22Rv1 (cell line): ENCODE results near the gene DOCK10.

Source experiments
- ZFX ChIP-seq: fragments of 450-650 bp; IDR thresholded peaks from 2 replicates; pipeline ENCODE4 v1.6.1; 2017; ENCODE audit warnings: antibody characterized with exemption, borderline replicate concordance
- TF ChIP-seq, protein P1 (sequence below): fragments of 450-650 bp; IDR thresholded peaks from 2 replicates; pipeline ENCODE4 v1.5.1; 2017; ENCODE audit warnings: mild to moderate bottlenecking

DNA sequence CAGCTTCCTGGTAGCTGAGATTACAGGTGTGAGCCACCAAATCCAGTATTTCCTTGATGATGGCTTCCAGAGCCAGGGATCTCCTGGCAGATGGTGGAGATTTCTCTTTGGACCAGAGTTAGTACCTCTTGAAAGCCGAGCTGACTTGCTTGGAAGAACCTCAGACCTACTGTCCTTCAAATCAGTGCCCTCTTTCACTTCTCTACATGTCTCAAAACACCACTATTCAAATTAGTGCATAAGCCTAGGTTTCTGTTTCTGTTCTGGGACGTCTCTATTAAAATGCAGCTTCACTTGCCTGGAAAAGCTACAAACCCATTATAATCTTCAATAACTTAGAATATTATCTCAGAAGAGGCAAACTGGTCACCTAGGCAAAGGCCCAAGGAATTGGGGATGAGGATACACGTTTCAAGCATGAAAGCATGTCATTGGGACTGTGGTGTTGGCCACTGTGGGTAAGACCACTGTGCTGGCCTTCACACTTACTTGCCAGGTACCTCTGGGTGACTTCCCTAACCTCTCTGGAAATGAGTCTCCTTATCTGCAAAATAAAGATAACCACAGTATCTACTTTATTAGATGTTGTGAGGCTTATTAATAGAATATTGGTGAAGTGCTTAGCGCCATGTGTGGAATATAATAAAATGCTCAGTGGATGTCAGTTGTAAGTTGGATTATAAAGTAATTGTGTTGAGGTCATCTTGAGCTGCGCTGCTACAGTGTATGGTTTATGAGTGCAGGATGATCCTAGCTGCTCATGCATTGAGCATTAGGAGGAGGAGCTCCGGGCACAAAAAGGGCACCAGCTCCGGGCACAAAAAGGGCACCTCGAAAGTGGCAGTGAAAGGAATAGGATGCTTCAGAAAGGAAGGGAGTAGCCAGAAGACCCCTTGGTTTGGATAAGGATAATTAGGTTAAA lies 84.5 kb downstream of the DOCK10 start:
- TF ChIP-seq, protein P1, sequence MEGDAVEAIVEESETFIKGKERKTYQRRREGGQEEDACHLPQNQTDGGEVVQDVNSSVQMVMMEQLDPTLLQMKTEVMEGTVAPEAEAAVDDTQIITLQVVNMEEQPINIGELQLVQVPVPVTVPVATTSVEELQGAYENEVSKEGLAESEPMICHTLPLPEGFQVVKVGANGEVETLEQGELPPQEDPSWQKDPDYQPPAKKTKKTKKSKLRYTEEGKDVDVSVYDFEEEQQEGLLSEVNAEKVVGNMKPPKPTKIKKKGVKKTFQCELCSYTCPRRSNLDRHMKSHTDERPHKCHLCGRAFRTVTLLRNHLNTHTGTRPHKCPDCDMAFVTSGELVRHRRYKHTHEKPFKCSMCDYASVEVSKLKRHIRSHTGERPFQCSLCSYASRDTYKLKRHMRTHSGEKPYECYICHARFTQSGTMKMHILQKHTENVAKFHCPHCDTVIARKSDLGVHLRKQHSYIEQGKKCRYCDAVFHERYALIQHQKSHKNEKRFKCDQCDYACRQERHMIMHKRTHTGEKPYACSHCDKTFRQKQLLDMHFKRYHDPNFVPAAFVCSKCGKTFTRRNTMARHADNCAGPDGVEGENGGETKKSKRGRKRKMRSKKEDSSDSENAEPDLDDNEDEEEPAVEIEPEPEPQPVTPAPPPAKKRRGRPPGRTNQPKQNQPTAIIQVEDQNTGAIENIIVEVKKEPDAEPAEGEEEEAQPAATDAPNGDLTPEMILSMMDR, result no peak
- TF ChIP-seq ZFX, result no peak
